Activated CD4-positive, alpha-beta T cell treated with anti-CD3 and anti-CD28 coated beads, Interleukin-2, amount 50 U/mL, for 24 hours (primary cell): ENCODE measurements around the gene NPAS3.

Source experiments
- DNase-seq, 2 donors: peaks; one replicate each; pipeline ENCODE4 v3.0.0-alpha.2; 2020; ENCODE audit warnings: low read depth in 1 of 2, low spot score in 1 of 2

Gene NPAS3

DNA sequence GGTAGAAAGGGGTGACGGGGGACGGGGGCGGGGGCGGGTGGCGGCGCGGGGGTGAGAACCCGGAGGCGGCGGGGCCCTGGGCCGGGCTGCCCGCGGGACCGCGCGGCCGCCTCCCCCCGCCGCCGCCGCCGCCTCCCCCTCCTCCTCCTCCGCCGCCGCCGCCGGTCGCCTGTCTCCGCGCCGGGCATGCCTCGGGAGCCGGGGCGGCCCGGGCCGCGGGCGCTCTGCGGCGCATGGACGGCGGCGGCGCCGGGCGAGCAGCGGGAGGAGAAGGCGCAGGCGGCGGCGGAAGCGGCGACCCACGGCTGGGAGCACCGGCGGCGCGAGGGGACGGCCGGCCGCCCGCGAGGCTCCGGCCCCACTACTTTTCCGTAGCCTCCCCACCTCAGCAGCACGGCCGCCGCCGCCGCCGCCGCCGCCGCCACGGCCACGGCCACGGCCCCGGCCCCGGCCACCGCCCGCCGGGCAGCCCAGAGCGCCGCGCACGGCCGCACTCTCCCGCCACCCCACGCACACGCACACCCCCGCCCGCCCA is at the start of gene NPAS3:
Gene NPAS3 (plus strand): TSS at position 161 of the 535 bp plus-strand sequence.
- no peak for DNase-seq

DNA sequence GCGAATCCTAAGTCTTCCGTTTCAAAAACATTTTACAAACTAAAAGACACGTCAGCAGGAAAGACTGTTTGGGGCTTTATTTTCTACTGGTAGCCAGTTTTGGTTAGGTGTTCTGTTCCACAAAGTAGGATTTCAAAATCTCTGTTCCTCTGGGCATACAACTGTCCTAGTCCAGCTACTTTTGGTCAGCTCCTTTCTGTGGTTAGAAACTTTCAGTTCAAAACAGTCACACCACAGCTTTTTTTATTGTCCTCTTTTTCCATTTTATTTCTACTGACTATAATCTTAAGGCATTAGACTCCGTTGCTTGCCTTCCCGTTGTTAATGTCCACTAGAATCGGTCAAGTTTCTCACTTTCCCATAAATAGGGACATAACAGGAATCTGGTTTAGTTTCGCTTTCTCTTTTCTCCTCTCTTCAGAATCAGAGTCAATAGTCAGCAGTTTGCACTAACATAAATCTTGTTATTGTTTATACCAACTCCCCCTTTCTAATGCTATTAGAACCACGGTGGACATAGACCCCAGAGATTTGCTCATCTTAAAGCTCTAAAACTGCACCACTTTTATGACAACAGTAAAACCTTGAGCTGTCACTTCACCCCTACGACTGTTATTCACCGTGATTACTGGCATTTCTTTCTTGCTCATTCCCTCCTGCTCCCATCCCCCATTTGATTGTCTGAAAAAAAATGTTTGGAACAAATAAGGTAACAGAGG is 41.5 kb upstream of the NPAS3 start:
- no peak for DNase-seq

DNA sequence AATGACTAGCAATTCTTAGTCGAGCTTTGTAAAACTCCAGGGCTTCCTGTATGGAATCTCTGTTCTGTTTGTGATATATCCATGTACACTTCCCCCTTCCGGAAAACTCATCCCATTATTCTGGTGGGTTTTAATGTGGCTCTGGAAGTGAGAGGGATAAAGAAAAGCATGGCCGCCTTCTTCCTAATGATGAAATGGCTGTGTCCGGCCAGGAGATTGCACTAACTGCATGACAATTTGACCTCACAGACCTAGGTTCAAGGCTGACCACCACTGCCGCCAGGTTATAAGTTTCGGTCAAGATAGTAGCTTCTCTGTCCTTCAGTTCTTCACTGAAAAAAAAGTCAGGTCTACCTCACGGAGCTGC is 41.0 kb upstream of the NPAS3 start:
- DNase-seq = no peak

DNA sequence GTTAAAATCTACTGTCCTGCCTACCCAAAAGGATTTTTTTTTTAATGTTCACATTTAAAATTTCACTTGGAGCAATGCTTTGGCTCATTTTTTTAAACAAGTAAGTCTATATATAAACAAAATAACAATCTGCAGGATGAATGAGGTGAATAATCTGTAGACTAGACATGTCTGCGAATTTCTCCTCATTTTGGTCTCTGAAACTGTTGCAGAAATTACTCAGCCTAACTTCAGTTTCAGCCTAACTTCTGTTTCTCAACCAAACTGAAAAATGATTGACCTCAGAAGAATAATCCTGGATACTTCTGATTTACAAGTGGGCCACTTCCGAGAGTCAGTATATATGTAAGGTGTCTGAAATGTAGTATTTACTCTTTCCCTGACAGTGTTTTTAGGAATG is 39.8 kb upstream of the NPAS3 start:
- no peak for DNase-seq

DNA sequence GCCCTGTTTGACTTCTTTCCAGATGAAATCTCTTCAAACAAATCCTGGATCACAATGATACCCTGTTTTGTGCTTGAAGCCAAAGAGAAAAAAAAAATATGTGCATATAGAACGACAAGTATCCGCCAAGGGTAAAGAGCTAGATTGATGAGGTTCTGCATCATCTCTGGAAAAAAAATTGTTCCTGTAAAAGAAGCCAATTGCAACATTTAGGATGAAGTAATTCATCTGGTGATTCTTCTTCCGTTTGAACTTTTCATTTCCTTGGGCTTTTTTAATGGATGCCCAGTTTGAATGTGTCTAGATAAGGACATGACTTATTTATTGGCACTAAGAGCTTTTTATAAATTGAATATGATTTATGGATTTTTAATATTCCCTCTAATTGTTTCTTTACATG is 38.1 kb upstream of the NPAS3 start:
- DNase-seq = no peak

DNA sequence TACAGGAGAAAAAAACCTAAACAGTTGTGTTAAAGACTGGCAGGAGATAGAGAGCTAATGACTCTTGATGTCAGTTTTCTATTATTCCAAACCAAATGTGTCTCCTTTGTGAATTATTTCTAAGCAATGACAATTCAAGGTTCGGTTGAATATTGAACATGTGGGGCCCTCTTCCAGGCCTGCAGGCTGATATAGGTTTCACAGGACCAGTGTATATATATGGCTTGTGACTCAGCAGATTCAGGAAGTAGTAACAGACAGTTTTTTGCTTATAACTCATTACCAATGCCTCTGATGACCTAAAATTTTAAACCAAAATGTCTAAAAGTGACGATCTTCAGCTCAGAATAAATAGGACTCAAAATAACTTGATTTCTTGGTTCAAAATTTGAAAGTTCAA is 33.7 kb upstream of the NPAS3 start:
- DNase-seq = no peak

DNA sequence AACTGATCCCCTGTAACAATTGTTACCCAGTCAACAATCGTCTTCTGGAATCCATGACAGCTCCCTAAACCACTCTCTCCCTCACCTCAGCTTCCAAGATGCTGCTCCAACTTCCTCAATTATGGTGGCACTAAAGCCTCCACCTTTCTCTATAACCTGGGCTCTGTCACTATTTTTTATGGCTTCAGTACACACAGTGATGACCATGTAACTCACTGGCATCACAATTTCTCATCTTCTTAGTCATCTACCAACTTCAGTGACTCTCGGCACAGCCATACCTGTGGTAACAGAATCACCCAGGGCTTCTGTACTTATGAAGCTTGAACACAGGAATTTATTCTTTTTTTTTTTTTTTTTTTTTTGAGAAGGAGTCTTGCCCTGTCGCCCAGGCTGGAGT is 32.0 kb upstream of the NPAS3 start:
- no peak for DNase-seq

DNA sequence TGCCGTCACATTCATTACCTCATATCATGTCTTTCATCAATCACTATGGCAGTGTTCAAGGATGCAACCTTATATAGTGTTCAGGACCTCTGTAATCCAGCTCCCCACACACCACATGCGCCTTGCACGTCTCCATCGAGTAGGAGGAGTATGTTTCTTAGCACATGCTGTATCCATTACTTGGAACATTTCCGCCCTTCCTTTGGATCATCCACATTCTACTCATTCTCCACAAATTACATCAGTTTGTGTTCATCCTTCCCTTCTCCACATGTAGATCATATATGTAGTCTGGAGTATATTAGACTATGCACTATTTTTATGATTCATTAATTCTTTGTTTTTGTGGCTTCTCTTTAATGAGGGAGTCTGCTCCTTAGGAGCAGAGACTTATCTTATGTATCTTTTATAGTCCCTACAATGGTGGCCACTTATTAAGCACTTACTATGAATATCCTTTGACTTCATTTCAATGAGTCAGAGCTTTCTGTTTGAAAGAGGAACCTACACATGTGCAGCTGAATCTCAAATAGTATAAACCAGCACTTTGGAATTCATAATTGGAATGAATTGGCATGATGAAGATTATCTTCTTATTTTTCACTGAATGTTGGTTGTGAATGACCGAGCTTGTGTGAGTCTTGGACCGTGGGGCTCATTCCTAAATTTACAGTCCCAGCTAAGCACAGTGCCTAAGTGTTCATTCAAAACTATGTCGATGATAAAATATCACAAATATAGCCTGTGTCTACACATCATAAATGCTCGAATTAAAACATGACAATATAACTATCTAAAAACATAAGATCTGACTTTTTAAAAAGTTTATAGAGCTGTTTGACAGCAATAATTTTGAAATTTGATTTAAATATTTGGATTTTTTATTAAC is 30.2 kb upstream of the NPAS3 start:
- DNase-seq = no peak

DNA sequence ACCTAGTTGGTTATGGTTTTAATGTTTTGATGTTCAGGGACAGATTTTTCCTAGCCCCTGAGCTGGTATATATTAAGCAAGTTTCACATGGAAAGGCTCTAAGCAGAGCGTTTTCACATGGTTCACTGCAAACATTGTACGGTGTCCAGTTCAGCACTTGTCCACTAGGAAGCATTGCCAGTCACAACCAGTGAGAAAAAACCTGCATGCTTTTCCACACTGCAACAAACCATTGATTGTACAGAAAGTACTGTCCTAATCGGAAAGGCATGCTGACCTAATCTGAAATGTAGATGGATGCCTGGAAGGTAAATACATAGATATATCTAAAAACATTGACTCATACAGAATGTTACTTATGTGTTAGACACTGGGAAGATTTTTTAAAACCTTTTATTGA is 25.0 kb upstream of the NPAS3 start:
- DNase-seq = no peak

DNA sequence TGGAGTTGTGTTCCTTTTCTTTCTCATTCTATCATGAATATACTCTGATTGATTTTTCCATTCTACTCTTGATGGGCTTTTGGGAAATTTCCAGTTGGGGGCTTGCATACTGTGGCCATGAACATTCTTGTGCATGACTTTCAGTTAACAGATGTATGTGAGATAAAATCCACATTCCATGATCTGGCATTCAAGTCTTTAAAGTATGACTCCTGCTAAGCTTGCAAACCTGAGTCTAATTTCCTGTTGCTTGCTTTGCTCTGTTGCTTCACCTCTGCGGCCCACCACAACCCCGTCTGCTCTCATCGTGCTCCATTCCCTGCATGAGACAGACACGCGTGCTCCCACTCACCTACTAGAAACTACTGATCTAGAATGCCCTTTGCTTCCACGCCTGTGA is 24.3 kb upstream of the NPAS3 start:
- no peak for DNase-seq

DNA sequence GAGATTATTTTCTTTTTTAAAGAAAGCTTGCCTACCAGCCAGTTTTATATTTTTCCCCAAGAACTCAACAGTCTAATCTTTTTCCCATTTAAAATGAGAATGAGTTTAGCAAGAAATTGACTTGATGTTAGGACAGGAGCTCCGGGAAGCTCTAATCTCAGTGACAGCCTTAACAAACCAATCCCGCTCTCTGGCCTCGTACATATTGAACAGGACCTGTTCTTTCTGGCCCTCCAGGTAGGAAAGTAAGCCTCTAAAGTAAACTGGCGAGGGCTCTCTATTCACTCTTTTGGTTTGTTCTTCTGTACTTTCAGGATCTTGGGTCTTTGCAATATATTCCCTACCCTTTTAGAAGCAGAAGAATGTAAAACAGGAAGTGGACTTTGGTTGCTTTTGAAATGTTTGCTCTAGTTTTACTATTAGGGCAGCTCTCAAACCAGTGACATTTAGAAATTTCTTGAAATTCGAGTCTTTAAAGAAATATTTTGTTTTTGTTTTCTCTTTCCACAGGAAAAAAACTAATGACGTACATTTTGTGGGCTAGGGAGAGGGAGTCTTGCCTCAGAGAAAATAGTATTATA is 17.9 kb upstream of the NPAS3 start:
- DNase-seq = no peak

DNA sequence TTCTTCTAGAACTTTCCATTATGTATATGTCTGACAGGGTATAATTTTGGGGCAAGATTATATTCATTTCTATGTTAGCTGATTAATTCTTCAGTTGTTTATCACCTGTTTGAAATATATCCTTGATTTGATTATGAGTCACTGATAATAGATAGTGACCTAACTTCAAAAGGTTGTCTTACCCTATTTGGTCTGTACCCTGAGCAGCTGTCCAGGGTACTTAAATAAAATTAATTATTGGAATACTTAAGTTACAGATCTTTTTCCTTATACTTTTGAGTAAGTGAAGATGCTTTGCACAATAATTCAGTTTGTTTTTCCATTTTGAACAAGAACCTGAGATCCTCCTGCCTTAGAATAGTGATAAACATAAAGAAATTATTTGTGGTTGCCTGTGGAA is 13.2 kb upstream of the NPAS3 start:
- DNase-seq = no peak

DNA sequence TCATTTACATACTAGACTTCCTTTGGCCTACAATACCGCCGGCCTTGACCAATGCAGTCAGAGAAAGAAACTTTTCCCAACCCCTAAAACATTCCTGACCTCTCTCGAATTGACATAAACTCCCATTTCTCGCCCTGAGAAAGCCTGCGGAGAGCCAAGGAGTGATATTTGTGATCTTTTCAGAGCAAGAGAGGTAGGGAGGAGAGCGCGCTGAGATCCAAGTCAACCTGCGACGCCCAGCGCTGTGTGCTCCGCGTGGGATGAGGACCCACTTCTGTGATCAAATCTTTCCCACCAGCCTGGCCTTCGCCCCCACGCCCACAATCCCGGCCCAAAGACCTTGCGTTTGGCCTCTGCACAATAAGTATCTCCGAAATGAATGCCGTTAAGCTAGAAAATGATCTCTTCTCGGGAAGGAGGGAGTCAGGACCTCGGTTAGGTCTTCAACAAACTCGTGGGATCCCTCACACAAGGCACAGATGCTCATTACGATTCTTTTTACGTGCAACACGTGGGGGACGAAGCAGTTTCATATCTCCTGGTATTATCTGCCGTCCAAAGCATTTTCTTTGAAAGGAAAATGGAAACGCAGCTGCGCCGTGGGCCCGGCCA is 6.3 kb upstream of the NPAS3 start:
- no peak for DNase-seq

DNA sequence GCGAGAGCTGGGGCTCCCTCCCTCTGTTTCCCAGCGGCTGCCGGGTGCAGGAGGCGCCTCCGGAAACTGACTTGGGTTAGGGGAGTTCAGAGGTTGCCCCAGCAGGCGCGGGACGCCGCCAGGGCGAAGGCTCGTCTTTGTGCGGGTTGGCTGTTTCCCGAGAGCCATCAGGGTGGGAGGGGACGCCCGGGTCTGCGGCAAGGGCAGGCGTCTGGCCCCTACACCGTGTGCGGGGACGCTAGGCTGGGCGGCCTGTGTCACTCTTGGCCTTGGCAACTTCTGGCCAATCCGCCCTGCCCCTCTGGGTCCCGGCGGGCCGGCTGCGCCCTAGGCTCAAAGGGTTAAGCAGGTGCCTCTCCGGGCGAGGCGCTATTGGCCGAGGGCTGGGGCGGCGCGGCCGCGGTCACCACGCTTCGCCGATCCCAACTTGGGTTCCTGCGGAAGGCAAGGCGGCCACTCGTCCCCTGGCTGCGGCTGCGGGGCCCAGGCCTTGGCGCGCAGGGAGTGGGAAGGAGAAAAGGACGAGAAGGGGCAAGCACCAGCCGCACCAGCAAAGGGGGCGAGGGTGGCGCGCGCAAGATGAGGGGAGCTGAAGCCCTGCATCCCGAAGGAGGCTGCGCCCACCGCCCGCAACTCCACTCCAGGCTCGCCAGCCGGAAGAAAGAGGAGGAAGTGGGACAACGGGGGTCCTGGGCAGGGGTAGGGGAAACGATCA is 5.6 kb upstream of the NPAS3 start:
- no peak for DNase-seq

DNA sequence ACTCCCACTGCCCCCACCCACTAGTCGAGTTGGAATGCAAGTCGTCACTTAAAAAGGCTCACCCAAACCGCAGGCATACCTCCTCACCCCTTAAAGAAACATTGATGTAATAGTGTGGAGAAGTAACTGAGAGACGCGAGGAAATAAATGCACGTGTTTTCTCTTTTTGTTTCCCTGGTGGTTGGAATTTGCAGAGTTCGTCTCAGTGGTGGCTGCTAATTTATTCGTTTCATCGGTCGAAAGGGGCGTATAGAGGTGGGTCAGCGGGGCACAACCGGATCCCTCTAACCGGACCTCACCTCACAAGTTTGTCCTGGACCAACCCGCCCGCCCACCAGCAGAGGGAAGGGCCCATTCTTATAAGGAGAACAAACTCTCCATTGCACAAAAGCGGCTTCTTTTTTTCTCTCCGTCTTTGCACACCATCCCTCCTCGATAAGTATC is 5.0 kb upstream of the NPAS3 start:
- no peak for DNase-seq

DNA sequence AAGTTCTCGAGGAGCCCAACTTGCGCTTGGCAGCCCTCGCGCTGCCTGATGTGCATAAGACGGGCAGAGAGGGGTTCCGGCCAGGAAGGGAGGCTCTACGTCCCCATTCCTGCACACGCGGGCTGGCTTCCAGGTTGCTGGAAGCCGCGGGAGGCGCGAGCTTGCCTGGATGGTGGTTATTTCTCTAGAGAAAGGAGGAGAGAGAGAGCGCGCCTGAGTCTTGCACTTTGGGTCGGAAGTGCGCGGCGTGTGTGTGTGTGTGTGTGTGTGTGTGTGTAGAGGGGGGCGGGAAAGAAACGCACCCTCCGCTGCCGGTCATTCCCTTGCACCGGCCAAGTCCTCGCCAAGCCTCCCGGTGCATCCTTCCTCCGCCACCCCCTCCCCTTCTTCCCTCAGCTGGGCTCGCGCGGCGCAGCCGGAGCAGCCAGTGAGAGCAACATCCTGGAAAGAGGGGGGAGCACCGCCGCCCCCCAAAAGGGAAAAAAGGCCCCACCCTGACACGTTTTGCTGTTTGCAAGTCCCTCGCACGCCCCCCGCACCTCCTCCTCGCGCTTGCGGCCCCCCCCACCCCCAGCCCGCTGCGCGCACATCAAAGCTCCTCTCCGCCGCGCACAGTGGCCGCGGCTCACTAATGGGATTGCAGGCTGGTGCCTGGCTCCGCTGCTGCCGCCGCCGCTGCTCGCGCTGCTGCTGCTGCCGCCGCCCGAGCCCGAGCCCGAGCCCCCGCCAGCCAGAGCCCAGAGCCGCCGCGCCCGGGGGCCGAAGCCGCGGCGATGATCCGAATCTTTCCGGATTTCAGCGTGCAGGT is 4.4 kb upstream of the NPAS3 start:
- no peak for DNase-seq

DNA sequence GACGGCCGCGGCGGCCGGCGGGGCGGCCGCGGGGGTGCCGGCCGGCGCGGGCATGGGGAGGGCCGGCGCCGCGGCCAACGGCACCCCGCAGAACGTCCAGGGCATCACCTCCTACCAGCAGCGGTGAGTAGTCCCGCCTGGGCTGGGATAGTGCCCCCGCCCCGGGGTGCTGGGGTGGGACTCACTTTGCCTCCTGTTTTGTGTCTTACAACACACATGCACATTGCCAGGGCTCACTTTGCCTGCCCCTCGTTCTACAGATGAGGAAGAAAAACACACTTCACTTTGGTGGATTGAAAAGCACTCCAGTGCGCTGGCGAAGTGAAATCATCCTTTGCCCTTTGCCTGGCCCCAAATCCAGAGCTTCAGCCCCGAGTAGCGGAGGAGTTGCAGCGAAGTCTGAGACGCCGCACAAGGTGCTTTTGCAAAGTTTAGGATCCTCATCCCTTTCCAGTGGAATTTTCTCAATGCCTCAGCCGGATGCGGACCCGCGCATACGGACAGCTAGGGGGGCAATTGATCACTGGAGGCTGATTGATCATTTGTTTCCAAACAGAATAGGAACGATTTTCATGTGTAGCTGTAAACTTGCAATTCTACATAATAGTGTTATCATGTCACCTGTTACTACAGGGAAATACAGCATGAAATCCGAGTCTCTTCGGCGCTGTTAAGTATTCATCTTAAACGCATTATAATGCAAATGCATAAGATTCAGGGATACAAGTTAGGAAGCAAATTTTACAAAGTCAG is 3.6 kb upstream of the NPAS3 start:
- DNase-seq = no peak

DNA sequence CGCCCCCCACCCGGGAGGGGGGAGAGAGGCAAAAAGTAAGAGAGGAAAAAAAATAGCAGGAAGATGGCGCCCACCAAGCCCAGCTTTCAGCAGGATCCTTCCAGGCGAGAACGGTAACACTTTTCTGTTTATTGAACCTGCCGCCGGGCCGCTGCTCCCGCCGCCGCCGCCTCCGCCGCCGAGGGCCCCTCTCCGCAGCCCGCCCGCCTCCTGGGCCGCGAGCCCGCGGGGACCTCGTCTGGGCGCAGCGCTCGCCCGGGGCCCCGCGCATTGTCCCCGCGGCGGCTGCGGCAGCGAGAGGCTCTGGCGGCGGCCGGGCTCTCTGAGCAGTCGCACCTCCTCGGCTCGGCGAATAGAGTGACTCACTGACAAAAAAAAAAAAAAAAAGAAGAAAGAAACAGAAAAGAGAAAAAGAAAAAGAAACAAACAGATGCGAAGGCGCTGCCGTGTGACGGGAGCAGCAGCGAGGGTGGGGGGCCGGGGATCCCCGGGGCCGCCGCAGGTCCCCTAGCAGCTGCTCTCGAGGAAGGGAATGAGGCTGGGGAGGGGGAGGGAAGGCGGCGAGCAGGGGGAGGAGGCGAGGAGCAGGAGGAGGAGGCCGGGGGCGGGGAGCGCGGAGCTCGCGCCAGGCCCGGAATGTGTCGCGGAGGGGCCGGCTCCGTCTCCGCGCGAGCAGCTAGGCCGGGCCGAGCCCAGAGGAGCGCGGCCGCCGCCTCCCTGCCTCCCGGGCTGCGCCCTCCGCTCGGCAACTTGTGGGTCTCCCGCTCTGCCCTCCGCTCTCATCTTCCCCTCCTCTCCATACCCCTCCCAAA is 781 bp downstream of the NPAS3 start:
- DNase-seq = no peak
